Vein endothelial cell (primary cell): ENCODE data around the gene C14orf39. TPM values are rescaled to one million over a fixed set of nuclear protein-coding genes. Genes with fewer than 3 reads are reported as not detected.

ENCODE experiments used
- total RNA-seq: library from RNA; depleted of rRNA; stranded (reverse); fragments of >200 nt; gene quantifications from 2 replicates; pipeline ENCODE4 v1.2.3, GENCODE V29; 2012

C14orf39 gene
- under 0.01 TPM in 1 of 2 replicates, not detected in the other for total RNA-seq

GRCh38 chr14:60485598-60486251 is at the start of gene C14orf39:
Gene C14orf39, minus strand, starts transcription at chr14:60486063. Its CDS starts 985 bp downstream, at chr14:60485078.

GRCh38 chr14:60508707-60509437 is 23.0 kb upstream of the C14orf39 start, which contains the start of gene SIX6:
Gene SIX6, plus strand, starts transcription at chr14:60509146. Its CDS starts 253 bp downstream, at chr14:60509399.

Other genes with a start within 250 kb of the C14orf39 start
- gene PPM1A, start 236.8 kb downstream of the C14orf39 start, total RNA-seq: 19.6 and 26.8 TPM in 2 replicates
- not detected in 2 replicates for gene SIX6, start 23.1 kb upstream of the C14orf39 start, total RNA-seq
- 0.33 and 0.48 TPM in 2 replicates for gene SIX1, start 163.4 kb upstream of the C14orf39 start, total RNA-seq
- 4.5 and 6.9 TPM in 2 replicates for gene SIX4, start 238.3 kb upstream of the C14orf39 start, total RNA-seq
- gene MNAT1, start 248.7 kb upstream of the C14orf39 start, total RNA-seq: 58.8 and 77.4 TPM in 2 replicates